HG03342 (cell line): ENCODE measurements around the gene TANGO2.

Experiments
- ATAC-seq: cut with Tn5 transposase; IDR thresholded peaks from one replicate; pipeline ENCODE4 v1.9.1; 2021; ENCODE audit warnings: mild to moderate bottlenecking, moderate library complexity; ENCODE audit not compliant: unreplicated experiment

TANGO2 gene

GRCh38 chr22:20083157-20083890 lies 62.4 kb downstream of the TANGO2 start:
- ATAC-seq = no peak

GRCh38 chr22:20083891-20084546 lies 63.1 kb downstream of the TANGO2 start:
- ATAC-seq = no peak

GRCh38 chr22:20084547-20085413 lies 63.9 kb downstream of the TANGO2 start:
- no peak for ATAC-seq

- ATAC-seq = no peak
These were observed 64.7 kb downstream of the TANGO2 start for GRCh38 chr22:20085651-20086050.

- no peak for ATAC-seq
These were observed 65.2 kb downstream of the TANGO2 start for GRCh38 chr22:20086101-20086599.

- no peak for ATAC-seq
These were observed 65.9 kb downstream of the TANGO2 start for GRCh38 chr22:20086763-20087162.

- no peak for ATAC-seq
These were observed 66.7 kb downstream of the TANGO2 start for GRCh38 chr22:20087319-20088262.

- ATAC-seq = no peak
These were observed 67.3 kb downstream of the TANGO2 start for GRCh38 chr22:20088263-20088648.

GRCh38 chr22:20089226-20089976 lies 68.5 kb downstream of the TANGO2 start:
- ATAC-seq = no peak

GRCh38 chr22:20089977-20090729 lies 69.2 kb downstream of the TANGO2 start:
- no peak for ATAC-seq

- ATAC-seq = no peak
These were observed 69.9 kb downstream of the TANGO2 start for GRCh38 chr22:20090730-20091240.

- ATAC-seq = no peak
These were observed 71.0 kb downstream of the TANGO2 start for GRCh38 chr22:20091690-20092476.

- ATAC-seq = no peak
These were observed 71.6 kb downstream of the TANGO2 start for GRCh38 chr22:20092477-20092854.

GRCh38 chr22:20093418-20094196 lies 72.7 kb downstream of the TANGO2 start:
- no peak for ATAC-seq

- ATAC-seq = no peak
These were observed 73.4 kb downstream of the TANGO2 start for GRCh38 chr22:20094197-20094807.

GRCh38 chr22:20095521-20095920 lies 74.6 kb downstream of the TANGO2 start:
- no peak for ATAC-seq
